ENCODE results near the gene B4GALNT1. TPM values are rescaled to one million over a fixed set of nuclear protein-coding genes. Genes with fewer than 3 reads are reported as not detected.

Gene B4GALNT1
- total RNA-seq, 1 donor from 2014 or later = 10.8 TPM

DNA sequence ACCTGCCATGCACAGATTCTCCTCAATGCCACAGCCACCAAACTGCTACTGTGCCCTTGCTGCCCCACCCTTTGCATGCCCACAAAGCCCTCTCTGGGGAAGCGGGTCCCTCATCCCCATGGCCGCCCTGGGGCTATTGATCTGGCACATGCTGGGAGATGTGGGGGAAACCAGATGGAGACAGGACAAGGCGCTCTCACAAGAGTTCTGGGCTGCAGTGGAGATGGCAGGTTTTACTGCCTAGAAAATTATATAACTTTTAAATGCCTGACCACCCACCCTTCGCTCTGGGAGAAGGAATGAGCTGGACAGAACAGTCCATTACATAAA lies 52.6 kb downstream of the B4GALNT1 start:
- intact Hi-C loops (cut with micrococcal nuclease) = loop anchor here (10.0 kb wide), 1 partner anchor 314 kb away; no protein-coding TSS in a partner anchor
- Mint-ChIP-seq H3K36me3 (ENCODE audit: low read depth) (no peaks in the 10 kb centered on the region), H3K27ac (no peak overlapping the region), H3K4me1 (ENCODE audit: low read depth) (peaks cover 2% of the 10 kb centered on the region), H3K9me3 (no peaks in the 10 kb centered on the region), H3K27me3 (ENCODE audit: low read depth) (peaks cover 2% of the 10 kb centered on the region), H3K4me3 (ENCODE audit: low read depth) (no peak overlapping the region)
- no peak for DNase-seq (ENCODE audit: low spot score)

DNA sequence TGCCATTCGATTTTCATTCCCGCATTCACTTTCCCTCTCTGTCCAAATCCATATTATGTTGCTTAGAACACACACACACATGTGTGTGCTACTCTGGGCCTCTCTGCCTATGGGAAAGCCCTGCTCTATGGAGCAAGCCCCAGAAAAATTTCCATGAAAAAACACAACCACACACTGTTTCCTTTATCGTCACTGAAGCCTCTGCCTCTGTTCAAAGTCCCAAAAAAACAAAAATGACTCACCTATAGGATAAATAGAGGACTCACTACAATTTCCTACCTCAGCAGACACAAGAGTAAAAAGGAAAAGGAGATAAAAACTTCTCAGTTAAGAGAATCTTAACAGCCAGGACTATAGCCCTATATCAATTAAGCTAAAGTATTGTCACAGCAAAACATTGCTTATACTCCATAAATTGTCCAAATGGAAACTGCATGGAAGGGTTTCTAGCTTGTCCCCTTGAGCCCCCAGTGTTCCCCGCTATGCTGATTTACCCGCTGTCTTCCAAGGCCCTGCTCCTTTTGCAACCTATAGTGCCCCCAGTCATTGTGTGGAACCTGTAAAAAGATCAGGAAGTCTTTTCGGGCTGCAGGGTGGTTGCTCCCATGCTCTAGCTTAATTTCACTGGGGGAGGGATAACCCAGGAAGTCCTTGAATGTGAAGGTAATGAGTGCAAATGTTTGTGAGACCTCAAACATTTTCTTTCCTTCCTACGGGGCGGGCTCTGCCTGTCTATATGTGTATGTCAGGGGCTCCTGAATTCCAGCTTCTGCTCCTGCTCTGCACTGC lies 53.1 kb downstream of the B4GALNT1 start:
- H3K4me3 Mint-ChIP-seq (ENCODE audit: low read depth) = no peak overlapping the region
- DNase-seq (ENCODE audit: low spot score) = no peak
- no peaks in the 10 kb centered on the region for H3K36me3 Mint-ChIP-seq (ENCODE audit: low read depth)
- H3K27me3 Mint-ChIP-seq (ENCODE audit: low read depth) = peaks cover 2% of the 10 kb centered on the region
- intact Hi-C loops (cut with micrococcal nuclease) = loop anchor here (10.0 kb wide), 1 partner anchor 315 kb away; no protein-coding TSS in a partner anchor
- no peak overlapping the region for H3K27ac Mint-ChIP-seq
- H3K4me1 Mint-ChIP-seq (ENCODE audit: low read depth) = peaks cover 2% of the 10 kb centered on the region
- H3K9me3 Mint-ChIP-seq = no peaks in the 10 kb centered on the region

DNA sequence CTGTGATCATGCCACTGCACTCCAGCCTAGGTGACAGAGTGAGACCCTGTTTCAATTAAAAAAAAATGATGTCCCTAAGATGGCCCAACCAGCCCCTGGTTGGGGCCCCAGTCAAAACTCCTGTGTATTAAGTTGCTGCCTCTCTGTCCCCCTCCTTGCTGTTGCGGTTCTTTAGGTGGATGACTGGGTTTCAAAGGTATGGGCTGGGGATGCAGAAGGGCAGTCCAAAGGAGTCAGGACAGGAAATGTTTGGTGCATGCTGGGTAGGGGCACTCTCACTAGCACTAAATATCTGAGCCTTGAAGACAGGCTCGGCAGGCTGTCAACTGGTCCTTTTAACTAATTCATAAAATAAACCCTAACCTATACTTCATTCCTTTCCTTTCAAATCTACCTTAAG lies 54.0 kb downstream of the B4GALNT1 start:
- Mint-ChIP-seq H3K27me3 (ENCODE audit: low read depth) (peaks cover 2% of the 10 kb centered on the region), H3K36me3 (ENCODE audit: low read depth) (no peaks in the 10 kb centered on the region), H3K4me3 (ENCODE audit: low read depth) (no peak overlapping the region), H3K27ac (no peak overlapping the region), H3K9me3 (no peaks in the 10 kb centered on the region), H3K4me1 (ENCODE audit: low read depth) (peaks cover 2% of the 10 kb centered on the region)
- no peak for DNase-seq (ENCODE audit: low spot score)
- intact Hi-C loops (cut with micrococcal nuclease) = no loop called here

DNA sequence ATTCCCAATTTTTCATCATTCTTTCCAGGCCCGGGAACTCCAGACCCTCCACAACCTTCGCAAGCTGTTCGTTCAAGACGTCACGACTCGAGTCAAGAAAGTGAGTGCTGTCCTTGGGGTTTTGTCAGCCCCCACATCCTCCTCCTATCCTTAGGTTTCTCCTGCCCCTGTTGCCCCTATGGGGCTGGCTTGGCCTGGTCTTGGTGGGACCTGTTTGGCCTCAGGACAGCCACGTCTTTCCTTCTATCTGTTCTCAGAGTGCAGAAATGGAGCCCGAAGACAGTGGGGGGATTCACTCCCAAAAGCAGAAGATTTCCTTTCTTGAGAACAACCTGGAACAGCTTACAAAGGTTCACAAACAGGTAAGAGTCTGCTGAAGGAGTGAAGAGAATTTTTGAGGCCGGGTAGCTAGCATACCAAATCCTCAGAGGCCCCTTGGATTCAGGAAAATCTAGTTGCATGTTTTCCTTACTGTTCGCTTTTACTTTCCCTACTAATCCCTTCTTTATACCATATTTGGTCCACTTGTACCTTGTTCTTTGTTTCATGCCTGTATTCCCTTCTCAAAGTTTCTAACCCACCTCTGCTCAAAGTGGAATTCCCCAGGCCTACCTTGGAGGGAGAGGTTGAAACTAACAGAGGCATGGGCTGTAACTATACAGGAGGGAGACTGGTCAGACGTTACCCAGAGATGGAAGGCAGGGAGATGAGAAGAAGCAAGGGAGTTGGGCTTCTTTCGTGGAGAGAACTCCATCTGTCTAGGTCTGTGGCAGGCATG lies 54.8 kb downstream of the B4GALNT1 start:
- H3K4me1 Mint-ChIP-seq (ENCODE audit: low read depth) = peaks cover 1% of the 10 kb centered on the region
- no peaks in the 10 kb centered on the region for H3K36me3 Mint-ChIP-seq (ENCODE audit: low read depth)
- no peak for DNase-seq (ENCODE audit: low spot score)
- no peak overlapping the region for H3K27ac Mint-ChIP-seq
- H3K9me3 Mint-ChIP-seq = no peaks in the 10 kb centered on the region
- peaks cover under 1% of the 10 kb centered on the region for H3K27me3 Mint-ChIP-seq (ENCODE audit: low read depth)
- no peak overlapping the region for H3K4me3 Mint-ChIP-seq (ENCODE audit: low read depth)
- intact Hi-C loops (cut with micrococcal nuclease) = no loop called here

DNA sequence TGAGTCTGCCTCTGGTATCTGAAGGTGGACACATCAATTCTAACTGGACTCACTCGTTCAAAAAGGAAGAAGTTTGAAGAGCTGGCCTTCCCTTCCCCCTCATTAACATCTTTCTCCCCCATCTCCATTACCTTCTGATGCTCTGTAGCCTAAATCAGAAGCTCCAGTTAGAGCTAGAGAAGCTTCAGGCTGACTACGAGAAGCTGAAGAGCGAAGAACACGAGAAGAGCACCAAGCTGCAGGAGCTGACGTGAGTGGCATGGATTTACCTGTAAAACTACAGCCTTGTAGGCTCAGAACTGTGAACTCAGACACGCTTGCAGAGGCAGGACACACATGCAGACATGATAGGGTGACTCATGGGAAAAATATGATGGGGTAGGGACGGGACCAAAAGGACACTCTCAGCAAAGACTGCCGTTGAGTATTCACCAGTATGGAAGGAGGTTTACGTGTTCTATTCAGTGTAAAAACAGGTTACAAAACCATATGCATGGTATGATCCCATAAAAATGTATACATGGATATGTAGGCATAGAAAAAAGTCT lies 56.3 kb downstream of the B4GALNT1 start:
- DNase-seq (ENCODE audit: low spot score) = no peak
- no peaks in the 10 kb centered on the region for H3K9me3 Mint-ChIP-seq
- H3K27me3 Mint-ChIP-seq (ENCODE audit: low read depth) = no peaks in the 10 kb centered on the region
- no peaks in the 10 kb centered on the region for H3K4me1 Mint-ChIP-seq (ENCODE audit: low read depth)
- no peak overlapping the region for H3K27ac Mint-ChIP-seq
- intact Hi-C loops (cut with micrococcal nuclease) = no loop called here
- H3K36me3 Mint-ChIP-seq (ENCODE audit: low read depth) = no peaks in the 10 kb centered on the region
- no peak overlapping the region for H3K4me3 Mint-ChIP-seq (ENCODE audit: low read depth)

Other genes with a start within 250 kb of the B4GALNT1 start
- 44.9 and 46.9 TPM in 2 replicates for gene R3HDM2, start 202.2 kb downstream of the B4GALNT1 start, total RNA-seq
- 0.14 TPM in 2 replicates for gene INHBC, start 198.4 kb downstream of the B4GALNT1 start, total RNA-seq
- gene INHBE, start 177.9 kb downstream of the B4GALNT1 start, total RNA-seq = 0.25 and 0.39 TPM in 2 replicates
- 1.3 and 1.5 TPM in 2 replicates for gene GLI1, start 173.4 kb downstream of the B4GALNT1 start, total RNA-seq
- 105 and 106 TPM in 2 replicates for gene ARHGAP9, start 153.3 kb downstream of the B4GALNT1 start, total RNA-seq
- gene MARS1, start 145.1 kb downstream of the B4GALNT1 start, total RNA-seq = 249 and 257 TPM in 2 replicates
- gene DDIT3, start 112.7 kb downstream of the B4GALNT1 start, total RNA-seq = 10.9 and 11.4 TPM in 2 replicates
- 62.4 and 67.9 TPM in 2 replicates for gene MBD6, start 110.4 kb downstream of the B4GALNT1 start, total RNA-seq
- 96.7 and 101 TPM in 2 replicates for gene DCTN2, start 86.0 kb downstream of the B4GALNT1 start, total RNA-seq
- gene KIF5A, start 83.2 kb downstream of the B4GALNT1 start, total RNA-seq = 3.0 and 3.4 TPM in 2 replicates
- 23.2 and 24.6 TPM in 2 replicates for gene PIP4K2C, start 42.0 kb downstream of the B4GALNT1 start, total RNA-seq
- 17.7 and 21.7 TPM in 2 replicates for gene DTX3, start 28.4 kb downstream of the B4GALNT1 start, total RNA-seq
- 1.9 and 2.3 TPM in 2 replicates for gene ARHGEF25, start 21.8 kb downstream of the B4GALNT1 start, total RNA-seq
- 97.4 and 99.1 TPM in 2 replicates for gene OS9, start 60.9 kb upstream of the B4GALNT1 start, total RNA-seq
- 28.9 and 29.0 TPM in 2 replicates for gene AGAP2, start 105.5 kb upstream of the B4GALNT1 start, total RNA-seq
- gene TSPAN31, start 111.8 kb upstream of the B4GALNT1 start, total RNA-seq = 23.9 and 27.0 TPM in 2 replicates
- 180 and 201 TPM in 2 replicates for gene CDK4, start 119.1 kb upstream of the B4GALNT1 start, total RNA-seq
- gene MARCHF9, start 121.9 kb upstream of the B4GALNT1 start, total RNA-seq = 24.7 and 26.2 TPM in 2 replicates
- 11.3 and 13.0 TPM in 2 replicates for gene CYP27B1, start 133.9 kb upstream of the B4GALNT1 start, total RNA-seq
- 61.2 and 64.5 TPM in 2 replicates for gene METTL1, start 138.9 kb upstream of the B4GALNT1 start, total RNA-seq
- 5.1 and 5.8 TPM in 2 replicates for gene EEF1AKMT3, start 139.4 kb upstream of the B4GALNT1 start, total RNA-seq
- 44.9 and 52.7 TPM in 2 replicates for gene TSFM, start 149.6 kb upstream of the B4GALNT1 start, total RNA-seq
- 0.37 and 0.50 TPM in 2 replicates for gene AVIL, start 185.5 kb upstream of the B4GALNT1 start, total RNA-seq
- gene CTDSP2, start 213.5 kb upstream of the B4GALNT1 start, total RNA-seq = 62.5 and 65.2 TPM in 2 replicates